PFSK-1 (cell line): Measurements from ENCODE around the gene RNF103.

ENCODE experiments used
- FOXP2 ChIP-seq: optimal IDR thresholded peaks from 2 replicates; pipeline ENCODE3; 2011; ENCODE audit warnings: borderline replicate concordance, control low read depth, inconsistent platforms; ENCODE audit not compliant: insufficient read depth; ENCODE audit errors: extremely low read length, extremely low read depth
- TAF1 ChIP-seq: IDR thresholded peaks from 2 replicates; pipeline ENCODE4 v1.6.1; 2012; ENCODE audit warnings: low read length, control low read depth, borderline replicate concordance; ENCODE audit not compliant: insufficient read depth

- TF ChIP-seq TAF1, result no peak
- no peak for TF ChIP-seq FOXP2
These were observed 60.0 kb downstream of the RNF103 start for GRCh38 chr2:86563650-86564061.
